Prostate gland (tissue), 2 donors: Measurements from ENCODE around the gene RPS6KA2.

ENCODE experiments used
- POLR2A ChIP-seq: fragments of 450-650 bp; IDR thresholded peaks from one replicate; pipeline ENCODE4 v1.6.1; 2016; ENCODE audit warnings: antibody characterized with exemption, mild to moderate bottlenecking
- POLR2AphosphoS5 ChIP-seq: sonication (generic); formaldehyde crosslinking; IDR thresholded peaks from one replicate; pipeline ENCODE4 v1.6.1; 2017; ENCODE audit warnings: antibody characterized with exemption
- TF ChIP-seq, protein P1 (sequence below), 4 experiments: fragments of 200-600 bp in 2 of 4; fragments of 450-650 bp in 2 of 4; sonication (generic) in 2 of 4; IDR thresholded peaks; 1 replicate in 3 of 4; 2 replicates in 1 of 4; pipeline ENCODE4 v1.5.1; 2016 to 2019; ENCODE audit warnings: antibody characterized with exemption in 4 of 4, mild to moderate bottlenecking in 2 of 4, moderate library complexity in 2 of 4

DNA sequence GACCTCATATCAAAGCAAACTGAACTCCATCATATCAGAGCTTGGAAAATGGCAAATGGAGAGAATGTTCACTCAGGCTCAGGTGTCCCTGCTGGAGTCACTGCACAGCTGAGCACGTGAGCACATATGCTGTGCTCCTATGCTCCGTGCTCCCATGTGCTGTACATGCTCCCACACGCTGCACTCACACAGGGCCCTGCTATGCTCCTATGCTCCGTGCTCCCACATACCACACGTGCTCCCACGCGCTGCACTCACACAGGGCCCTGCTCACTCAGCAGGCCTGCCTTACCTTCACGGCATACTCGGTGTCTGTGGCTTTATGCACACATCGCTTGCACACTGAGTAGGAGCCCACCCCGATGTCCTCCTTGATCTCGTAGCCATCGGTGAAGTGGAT is 178.6 kb downstream of the RPS6KA2 start:
- TF ChIP-seq, protein P1, sequence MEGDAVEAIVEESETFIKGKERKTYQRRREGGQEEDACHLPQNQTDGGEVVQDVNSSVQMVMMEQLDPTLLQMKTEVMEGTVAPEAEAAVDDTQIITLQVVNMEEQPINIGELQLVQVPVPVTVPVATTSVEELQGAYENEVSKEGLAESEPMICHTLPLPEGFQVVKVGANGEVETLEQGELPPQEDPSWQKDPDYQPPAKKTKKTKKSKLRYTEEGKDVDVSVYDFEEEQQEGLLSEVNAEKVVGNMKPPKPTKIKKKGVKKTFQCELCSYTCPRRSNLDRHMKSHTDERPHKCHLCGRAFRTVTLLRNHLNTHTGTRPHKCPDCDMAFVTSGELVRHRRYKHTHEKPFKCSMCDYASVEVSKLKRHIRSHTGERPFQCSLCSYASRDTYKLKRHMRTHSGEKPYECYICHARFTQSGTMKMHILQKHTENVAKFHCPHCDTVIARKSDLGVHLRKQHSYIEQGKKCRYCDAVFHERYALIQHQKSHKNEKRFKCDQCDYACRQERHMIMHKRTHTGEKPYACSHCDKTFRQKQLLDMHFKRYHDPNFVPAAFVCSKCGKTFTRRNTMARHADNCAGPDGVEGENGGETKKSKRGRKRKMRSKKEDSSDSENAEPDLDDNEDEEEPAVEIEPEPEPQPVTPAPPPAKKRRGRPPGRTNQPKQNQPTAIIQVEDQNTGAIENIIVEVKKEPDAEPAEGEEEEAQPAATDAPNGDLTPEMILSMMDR (IDR thresholded peaks at IDR 0.05) = no peak
- TF ChIP-seq POLR2A (no peak), POLR2AphosphoS5 (no peak)
